HL-60/S4 treated with retinoic acid at 250 ng/mL for 4 days and 3 days (cell line): ENCODE data around the gene RGS2.

Source experiments
- in situ Hi-C: fragments of 300-500 bp; cut with MboI; formaldehyde crosslinking; loops from 2 replicates; pipeline ENCODE4 v1.7.0; 2022; ENCODE audit warnings: low sequenced_read_pairs

The RGS2 gene

GRCh38 chr1:192824511-192824910 is 15.7 kb downstream of the RGS2 start:
- in situ Hi-C loops = loop anchor here (25.0 kb wide), 1 partner anchor 188 kb away; no protein-coding TSS in a partner anchor

DNA sequence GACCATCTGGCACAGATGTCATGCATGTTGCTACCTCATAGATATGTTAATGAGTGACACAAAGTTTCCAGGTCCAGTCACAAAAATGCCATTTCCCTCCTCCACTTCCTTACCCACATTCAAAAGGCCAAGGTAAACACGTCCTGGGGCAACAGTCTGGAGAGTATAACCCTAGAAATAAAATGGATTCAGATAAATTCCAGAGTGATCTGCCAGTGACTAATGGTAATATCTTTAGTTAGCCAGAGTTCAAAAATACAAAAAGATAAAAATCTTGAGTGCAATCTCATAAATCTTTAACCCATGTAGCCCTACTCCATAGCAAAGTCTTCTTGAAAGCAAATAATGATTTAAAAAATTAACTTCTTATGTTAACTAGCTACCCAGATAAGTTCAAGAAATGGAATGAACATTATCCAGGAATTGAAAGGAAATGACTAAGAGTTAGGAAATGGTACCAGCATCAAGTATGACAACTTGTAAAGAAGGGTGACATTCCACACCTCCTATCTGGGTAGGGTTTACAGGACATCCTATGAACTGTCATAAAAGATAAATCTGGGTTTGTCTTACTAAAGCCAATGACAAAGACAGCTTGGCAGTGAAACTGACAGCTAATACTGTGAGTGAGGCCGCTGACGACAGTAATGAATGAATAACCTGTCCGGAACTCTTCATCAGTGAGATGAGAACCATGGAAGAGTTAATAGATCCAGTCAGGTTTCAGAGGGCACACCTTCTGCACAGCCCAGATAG is 18.1 kb downstream of the RGS2 start:
- in situ Hi-C loops = no loop called here

DNA sequence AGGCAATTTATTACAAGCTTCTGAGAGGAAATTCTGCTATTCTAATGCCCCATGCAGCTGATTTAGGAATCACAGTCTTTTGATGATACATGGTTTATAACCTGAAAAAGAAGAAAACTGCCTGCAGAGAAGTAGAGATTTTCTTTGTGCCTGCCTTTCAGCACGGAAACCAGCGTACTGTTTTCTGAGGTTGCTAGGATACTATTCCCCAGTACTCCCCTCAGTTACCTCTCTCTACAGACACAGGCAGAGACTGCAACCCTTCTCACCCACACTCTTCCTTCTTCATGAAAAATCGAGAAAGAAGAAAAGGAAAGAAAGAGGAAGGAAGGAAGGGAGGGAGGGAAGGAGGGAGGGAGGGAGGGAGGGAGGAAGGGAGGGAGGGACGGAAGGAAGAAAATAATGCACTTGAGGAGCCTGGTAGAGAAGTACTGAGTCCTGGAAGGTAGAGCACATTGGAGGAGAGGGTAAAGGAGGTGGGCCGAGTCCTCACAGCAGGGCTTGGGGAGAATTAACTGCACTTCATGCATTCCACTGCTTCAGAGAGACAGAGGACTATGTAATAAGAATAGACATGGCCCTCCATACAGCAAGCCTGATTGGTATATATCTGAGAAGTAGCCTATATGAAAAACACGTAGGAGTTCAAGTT is 21.9 kb downstream of the RGS2 start:
- in situ Hi-C loops = loop anchor here (10.0 kb wide), 1 partner anchor 64 kb away; no protein-coding TSS in a partner anchor

- in situ Hi-C loops = loop anchor here (10.0 kb wide), 1 partner anchor 63 kb away; no protein-coding TSS in a partner anchor
Measured at GRCh38 chr1:192831706-192832355, 23.0 kb downstream of the RGS2 start.

- in situ Hi-C loops = loop anchor here (10.0 kb wide), 1 partner anchor 62 kb away; no protein-coding TSS in a partner anchor
Measured at GRCh38 chr1:192832492-192832891, 23.7 kb downstream of the RGS2 start.

DNA sequence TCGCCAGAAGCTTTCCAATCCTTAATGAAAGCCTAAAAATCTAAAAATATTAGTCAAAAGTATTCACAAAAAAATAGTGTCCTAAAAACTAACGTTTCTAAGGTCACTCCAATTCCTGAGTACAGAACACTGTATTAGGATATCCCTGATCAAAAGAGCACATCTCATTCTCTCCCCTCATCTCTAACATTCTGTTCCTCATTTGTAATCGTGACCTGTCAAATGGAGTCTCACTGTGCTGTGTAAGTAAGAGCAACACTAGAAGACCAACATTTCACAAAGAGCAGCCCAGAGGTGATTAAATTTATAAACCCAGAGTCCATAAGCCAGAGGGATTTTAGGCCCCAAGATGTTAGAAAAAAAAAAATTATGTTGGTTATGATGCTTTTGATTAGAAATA is 26.3 kb downstream of the RGS2 start:
- in situ Hi-C loops = loop anchor here (10.0 kb wide), 1 partner anchor 60 kb away; no protein-coding TSS in a partner anchor

GRCh38 chr1:192839162-192840066 is 30.6 kb downstream of the RGS2 start:
- in situ Hi-C loops = loop anchor here (10.0 kb wide), 1 partner anchor 55 kb away; no protein-coding TSS in a partner anchor

DNA sequence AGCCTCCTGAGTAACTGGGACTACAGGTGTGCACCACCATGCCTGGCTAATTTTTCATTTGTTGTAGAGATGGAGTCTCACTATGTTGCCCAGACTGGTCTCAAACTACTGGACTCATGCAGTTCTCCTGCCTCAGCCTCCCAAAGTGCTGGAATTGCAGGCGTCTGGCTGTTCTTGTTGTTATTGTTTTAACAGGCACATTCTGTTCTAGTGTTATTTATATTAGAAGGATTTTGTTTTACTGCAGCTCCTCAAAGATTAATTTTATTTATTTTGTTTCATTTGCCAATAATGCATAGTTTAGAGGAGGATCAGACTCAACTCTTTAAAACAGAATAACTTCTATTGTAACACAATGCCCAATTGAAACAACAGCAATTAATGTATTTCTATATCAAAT is 35.5 kb downstream of the RGS2 start:
- in situ Hi-C loops = no loop called here

DNA sequence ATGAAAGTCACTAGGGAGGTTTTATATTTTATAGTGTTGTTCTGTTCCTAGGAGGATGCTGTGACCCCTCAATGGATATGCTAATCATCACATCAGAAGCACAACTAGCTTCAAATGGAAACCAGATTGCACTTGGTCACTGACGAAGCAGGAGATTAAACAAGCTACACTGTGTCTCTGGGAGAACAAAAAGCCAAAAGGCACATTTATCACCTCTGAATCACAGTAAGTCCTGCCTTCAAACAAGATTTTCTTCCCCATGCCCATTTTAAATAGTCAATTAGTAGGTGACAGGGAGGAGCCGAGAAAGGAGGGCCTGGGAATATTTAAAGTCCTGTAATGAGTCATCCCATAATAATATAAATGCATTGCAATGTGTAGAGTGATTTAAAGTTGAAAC is 38.1 kb downstream of the RGS2 start:
- in situ Hi-C loops = no loop called here

DNA sequence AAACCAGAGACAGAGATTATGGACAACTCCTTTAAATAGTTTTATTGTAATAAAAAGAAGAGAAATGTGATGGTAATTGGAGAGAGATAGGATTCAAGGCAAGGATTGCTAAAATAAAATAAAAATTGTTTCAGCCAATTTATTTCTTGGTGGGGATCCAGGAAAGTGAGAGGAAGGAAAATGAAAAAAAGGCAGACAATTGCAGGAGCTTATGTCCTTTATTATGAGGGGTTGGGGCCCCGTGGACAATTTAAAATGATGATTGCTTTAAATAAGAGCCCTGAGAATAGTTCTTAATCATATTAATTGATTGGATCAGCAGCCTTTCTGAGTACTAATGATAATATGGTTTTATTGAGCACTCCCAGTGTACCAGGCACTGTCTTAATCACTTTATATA is 40.2 kb downstream of the RGS2 start:
- in situ Hi-C loops = no loop called here

GRCh38 chr1:192849442-192849841 is 40.6 kb downstream of the RGS2 start:
- in situ Hi-C loops = no loop called here

DNA sequence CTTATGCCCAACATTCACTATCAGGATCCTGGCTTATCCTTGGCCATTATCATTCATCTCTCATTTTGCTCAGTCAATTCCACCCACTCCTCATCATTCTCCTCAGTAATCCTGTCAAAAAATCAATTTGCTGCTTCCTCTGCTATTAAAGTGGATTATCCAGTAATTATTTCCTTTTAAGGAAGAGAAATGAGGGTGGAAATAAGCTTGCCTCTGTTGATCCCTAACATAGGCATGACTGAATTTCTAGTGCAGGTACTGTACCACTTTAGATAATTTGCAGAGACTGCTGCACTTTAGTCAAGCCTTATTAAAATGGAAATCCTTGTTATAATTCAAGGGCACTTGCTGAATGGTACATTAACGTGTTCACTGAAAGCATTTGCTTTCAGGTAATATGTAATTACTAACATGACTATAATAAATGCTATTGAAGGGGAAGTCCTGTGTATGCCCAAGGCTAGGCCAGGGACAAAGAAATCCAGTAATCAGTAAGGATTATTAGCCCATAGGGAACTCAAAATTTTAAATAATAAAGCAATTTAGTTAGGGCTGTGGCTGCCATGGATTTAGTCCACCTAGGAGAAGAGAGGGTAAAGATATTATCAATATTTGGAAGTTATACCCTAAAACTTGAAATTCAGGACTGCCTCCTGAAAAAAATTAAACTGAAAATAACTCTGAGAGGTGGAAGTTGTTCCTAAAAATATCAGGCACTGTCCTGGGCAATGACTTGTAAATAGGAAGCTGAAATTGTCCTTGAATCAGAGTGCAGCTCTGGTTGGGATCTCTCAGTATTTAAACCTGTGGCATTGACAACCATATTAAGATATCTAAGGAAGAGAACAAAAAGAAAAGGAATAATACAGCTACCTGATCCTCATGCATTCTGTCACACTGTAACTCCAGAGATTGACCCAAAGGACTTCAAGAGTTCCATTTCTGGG is 43.4 kb downstream of the RGS2 start:
- in situ Hi-C loops = no loop called here

- in situ Hi-C loops = no loop called here
Measured at GRCh38 chr1:192858456-192858855, 49.6 kb downstream of the RGS2 start.

DNA sequence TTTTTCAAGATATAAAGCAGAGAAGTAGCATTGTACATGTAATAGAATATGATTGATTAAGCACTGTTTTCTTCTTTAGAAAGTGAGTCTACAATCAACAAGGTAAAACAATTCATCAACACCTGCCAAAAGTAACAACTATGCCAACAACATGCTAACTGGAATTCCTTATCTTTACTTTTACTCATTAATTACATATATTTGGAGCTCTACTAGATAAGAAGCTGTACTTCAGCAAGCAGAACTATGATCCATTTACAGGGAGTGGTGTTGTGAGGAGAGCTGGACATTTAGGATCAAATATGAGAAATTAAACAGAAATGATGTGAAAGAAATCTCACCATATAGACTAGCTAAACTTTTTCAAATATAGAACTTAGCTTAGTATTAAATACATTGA is 51.0 kb downstream of the RGS2 start:
- in situ Hi-C loops = no loop called here

- in situ Hi-C loops = no loop called here
Measured at GRCh38 chr1:192860478-192861185, 51.8 kb downstream of the RGS2 start.

DNA sequence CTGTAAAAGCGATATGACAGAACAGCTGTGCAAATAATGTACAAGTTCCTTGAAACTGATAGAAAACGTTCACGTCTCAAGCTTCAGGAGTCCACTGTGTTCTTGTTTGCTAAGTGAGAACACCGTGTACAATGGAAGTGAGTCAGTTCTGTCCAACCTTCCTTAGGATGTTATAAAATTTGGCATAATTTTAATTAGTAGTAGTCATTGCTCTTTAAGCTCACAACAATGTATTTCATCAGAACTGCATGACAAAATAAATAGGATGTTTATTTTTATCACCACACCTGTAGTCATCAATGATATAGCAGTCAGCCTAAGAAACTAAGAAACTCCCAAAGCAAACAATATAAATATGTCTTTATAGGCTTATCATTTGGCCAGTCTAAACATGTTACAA is 53.0 kb downstream of the RGS2 start:
- in situ Hi-C loops = no loop called here
